Vagina (tissue), 2 donors: Measurements from ENCODE around the gene NFATC2.

Experiments
- CTCF ChIP-seq, 3 experiments: fragments of 450-650 bp in 2 of 3; fragments of 200-600 bp in 1 of 3; sonication (generic) in 1 of 3; IDR thresholded peaks; one replicate each; pipeline ENCODE4 v1.5.1; 2017 to 2019; ENCODE audit warnings: antibody characterized with exemption in 3 of 3, mild to moderate bottlenecking in 2 of 3, moderate library complexity in 2 of 3
- POLR2A ChIP-seq, 2 donors: fragments of 450-650 bp; IDR thresholded peaks; one replicate each; pipeline ENCODE4 v1.6.1; 2017; ENCODE audit warnings: antibody characterized with exemption in 2 of 2, mild to moderate bottlenecking in 2 of 2, moderate library complexity in 2 of 2

DNA sequence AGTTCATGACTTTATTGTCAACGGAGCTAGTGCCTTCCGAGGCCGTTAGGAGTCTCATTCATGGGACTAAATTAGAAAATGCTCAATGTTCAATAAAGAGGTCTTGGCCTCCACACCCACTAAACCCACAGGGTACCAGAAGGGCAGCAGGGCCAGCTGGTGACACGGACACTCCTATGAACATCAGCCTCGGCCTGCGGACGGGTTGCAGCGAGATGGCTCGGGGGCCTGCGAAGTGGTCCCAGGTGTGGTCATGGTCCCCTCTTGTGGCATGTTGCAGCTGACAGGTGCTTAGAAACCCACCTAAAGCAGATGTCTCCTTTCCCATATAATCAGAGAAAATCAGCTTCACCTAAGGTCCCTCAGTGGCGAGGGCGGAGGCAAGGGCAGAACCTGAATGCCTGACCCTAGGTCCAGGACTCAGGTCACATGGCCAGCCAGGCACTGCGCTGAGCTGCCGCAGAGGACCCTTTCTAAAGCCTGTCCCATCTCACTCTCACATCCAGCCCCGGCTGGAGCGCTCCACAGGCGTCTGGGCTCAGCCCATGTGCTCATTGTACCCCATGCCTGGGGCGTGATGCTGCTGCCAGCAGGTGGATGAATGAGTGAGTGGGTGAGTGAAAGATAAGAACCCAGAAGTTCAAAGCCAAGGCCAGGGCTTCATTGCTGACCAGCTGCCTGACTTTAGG, 35.8 kb downstream of the NFATC2 start:
- no peak for TF ChIP-seq POLR2A (IDR thresholded peaks at IDR 0.05)
- no peak for TF ChIP-seq CTCF (IDR thresholded peaks at IDR 0.05)
